ENCODE measurements around the gene CIAO2B.

- no peak for TF ChIP-seq CTCF (IDR thresholded peaks at IDR 0.05)
- no peak for TF ChIP-seq POLR2A (IDR thresholded peaks at IDR 0.05)
- no peak for TF ChIP-seq POLR2AphosphoS5 (IDR thresholded peaks at IDR 0.05)
These were observed 48.7 kb downstream of the CIAO2B start for GRCh38 chr16:66885491-66885890.
